GM23338 (cell line): Measurements from ENCODE around the gene MAPK14. TPM values are rescaled to one million over a fixed set of nuclear protein-coding genes. Genes with fewer than 3 reads are reported as not detected.
A peak's percentile ranks its signal among the peaks of the same experiment; 100 is the strongest.

Experiments used
- ATAC-seq: fragments of 200-7000 bp; cut with Tn5 transposase; 3 replicates; pipeline ENCODE4 v1.9.1; 2020
- DNase-seq: peaks from one replicate; pipeline ENCODE4 v3.0.0-alpha.2; 2015; ENCODE audit warnings: low spot score
- H2AFZ ChIP-seq: fragments of 200-600 bp; sonication (generic); 2 replicates; pipeline ENCODE4 v1.8.0; 2016; ENCODE audit warnings: antibody characterized with exemption, mild to moderate bottlenecking, moderate library complexity
- H3F3A ChIP-seq: fragments of 200-600 bp; sonication (generic); replicated peaks from 2 replicates; pipeline ENCODE4 v1.8.0; 2017; ENCODE audit warnings: antibody characterized with exemption, mixed run types, low read depth
- H3K27ac ChIP-seq: fragments of 200-600 bp; sonication (generic); 2 replicates; pipeline ENCODE4 v1.6.1; 2016; ENCODE audit warnings: low read depth
- H3K27me3 ChIP-seq: fragments of 200-600 bp; sonication (generic); 2 replicates; pipeline ENCODE4 v1.8.0; 2016; ENCODE audit warnings: mild to moderate bottlenecking, mixed run types, moderate library complexity; ENCODE audit not compliant: insufficient read depth
- H3K36me3 ChIP-seq: fragments of 200-600 bp; sonication (generic); 2 replicates; pipeline ENCODE4 v1.8.0; 2016; ENCODE audit warnings: mild to moderate bottlenecking; ENCODE audit not compliant: insufficient read depth
- H3K4me1 ChIP-seq: fragments of 200-600 bp; sonication (generic); 2 replicates; pipeline ENCODE4 v1.8.0; 2016; ENCODE audit warnings: mild to moderate bottlenecking, moderate library complexity; ENCODE audit not compliant: insufficient read depth
- H3K4me2 ChIP-seq: fragments of 200-600 bp; sonication (generic); 2 replicates; pipeline ENCODE4 v1.7.1; 2017; ENCODE audit warnings: mixed run types
- H3K4me3 ChIP-seq: fragments of 200-600 bp; sonication (generic); 2 replicates; pipeline ENCODE4 v1.6.1; 2016; ENCODE audit warnings: mixed run types
- H3K79me2 ChIP-seq: fragments of 200-600 bp; sonication (generic); replicated peaks from 2 replicates; pipeline ENCODE4 v1.8.0; 2017; ENCODE audit warnings: mild to moderate bottlenecking; ENCODE audit not compliant: insufficient read depth
- H3K9me2 ChIP-seq: fragments of 200-600 bp; sonication (generic); 2 replicates; pipeline ENCODE4 v1.8.0; 2017; ENCODE audit not compliant: insufficient read depth
- H4K20me1 ChIP-seq: fragments of 200-600 bp; sonication (generic); replicated peaks from 2 replicates; pipeline ENCODE4 v1.8.0; 2017; ENCODE audit warnings: mild to moderate bottlenecking; ENCODE audit not compliant: insufficient read depth
- H3K27ac Mint-ChIP-seq: 2 replicates; pipeline ENCODE4 v1.8.0; 2020; ENCODE audit warnings: inconsistent platforms, mild to moderate bottlenecking, moderate library complexity, mixed read lengths
- H3K27me3 Mint-ChIP-seq: 3 replicates; pipeline ENCODE4 v1.8.0; 2022; ENCODE audit warnings: low read depth, mild to moderate bottlenecking, moderate library complexity, mixed read lengths, inconsistent platforms; ENCODE audit not compliant: insufficient read depth, poor library complexity
- H3K36me3 Mint-ChIP-seq: 3 replicates; pipeline ENCODE4 v1.8.0; 2021; ENCODE audit warnings: low read depth, mild to moderate bottlenecking, inconsistent platforms, moderate library complexity, mixed read lengths
- H3K4me1 Mint-ChIP-seq: 3 replicates; pipeline ENCODE4 v1.8.0; 2020; ENCODE audit warnings: mild to moderate bottlenecking, inconsistent platforms, mixed read lengths
- H3K4me3 Mint-ChIP-seq: 3 replicates; pipeline ENCODE4 v1.8.0; 2021; ENCODE audit warnings: moderate library complexity, mild to moderate bottlenecking, inconsistent platforms, mixed read lengths
- H3K9me3 Mint-ChIP-seq: 3 replicates; pipeline ENCODE4 v1.8.0; 2020; ENCODE audit warnings: moderate library complexity, mild to moderate bottlenecking, inconsistent platforms, mixed read lengths
- CREB1 ChIP-seq: fragments of 250-450 bp; sonication (Bioruptor Pico); IDR thresholded peaks from 2 replicates; pipeline ENCODE4 v1.5.0; 2020; ENCODE audit warnings: low read depth, mild to moderate bottlenecking, moderate library complexity
- EZH2 ChIP-seq: fragments of 200-600 bp; sonication (generic); IDR thresholded peaks from one replicate; pipeline ENCODE4 v1.8.0; 2017; ENCODE audit warnings: antibody characterized with exemption, mild to moderate bottlenecking, low read depth; ENCODE audit not compliant: unreplicated experiment
- EZH2phosphoT487 ChIP-seq: fragments of 200-600 bp; sonication (generic); IDR thresholded peaks from one replicate; pipeline ENCODE4 v1.8.1; 2018; ENCODE audit warnings: antibody characterized with exemption; ENCODE audit not compliant: unreplicated experiment
- JUNB ChIP-seq: IDR thresholded peaks from one replicate; pipeline ENCODE4 v1.6.1; 2016; ENCODE audit warnings: antibody characterized with exemption; ENCODE audit not compliant: unreplicated experiment
- NANOG ChIP-seq: IDR thresholded peaks from 2 replicates; pipeline ENCODE4 v1.6.1; 2016; ENCODE audit warnings: antibody characterized with exemption, borderline replicate concordance
- POLR2AphosphoS5 ChIP-seq: IDR thresholded peaks from 2 replicates; pipeline ENCODE4 v1.6.1; 2016; ENCODE audit warnings: antibody characterized with exemption, low read depth
- ZNF114 ChIP-seq: fragments of 250-450 bp; sonication (Bioruptor Pico); IDR thresholded peaks from 2 replicates; pipeline ENCODE4 v1.5.0; 2020; ENCODE audit warnings: mild to moderate bottlenecking, moderate library complexity
- polyA plus RNA-seq: library from polyadenylated mRNA; unstranded; fragments of >200 nt; fragmentation: Nextera tagmentation; extraction: Ambion mirVana; gene quantifications from 2 replicates; pipeline ENCODE4 v1.2.1, GENCODE V29; 2016
- total RNA-seq: library from RNA; depleted of rRNA; stranded (reverse); fragments of >200 nt; shearing (Covaris generic); gene quantifications from 2 replicates; pipeline ENCODE4 v1.2.3, GENCODE V29; 2014
- TF ChIP-seq, protein P1 (sequence below): IDR thresholded peaks from 2 replicates; pipeline ENCODE4 v1.6.1; 2016; ENCODE audit warnings: antibody characterized with exemption
- TF ChIP-seq, protein P2 (sequence below), 2 experiments: fragments of 200-600 bp in 1 of 2; sonication (generic) in 1 of 2; conservative IDR thresholded peaks; 2 replicates each; pipeline versions ENCODE4 v1.5.1 to v1.6.1; 2016 to 2017; ENCODE audit warnings: antibody characterized with exemption in 2 of 2, low read depth in 2 of 2, mild to moderate bottlenecking in 2 of 2, moderate library complexity in 1 of 2
- TF ChIP-seq, protein P3 (sequence below): IDR thresholded peaks from one replicate; pipeline ENCODE4 v1.6.1; 2018; ENCODE audit warnings: antibody characterized with exemption; ENCODE audit not compliant: unreplicated experiment

Gene MAPK14
- total and polyA plus RNA-seq, 2 experiments from 2014 or later, result 8.8 to 44.5 TPM

DNA sequence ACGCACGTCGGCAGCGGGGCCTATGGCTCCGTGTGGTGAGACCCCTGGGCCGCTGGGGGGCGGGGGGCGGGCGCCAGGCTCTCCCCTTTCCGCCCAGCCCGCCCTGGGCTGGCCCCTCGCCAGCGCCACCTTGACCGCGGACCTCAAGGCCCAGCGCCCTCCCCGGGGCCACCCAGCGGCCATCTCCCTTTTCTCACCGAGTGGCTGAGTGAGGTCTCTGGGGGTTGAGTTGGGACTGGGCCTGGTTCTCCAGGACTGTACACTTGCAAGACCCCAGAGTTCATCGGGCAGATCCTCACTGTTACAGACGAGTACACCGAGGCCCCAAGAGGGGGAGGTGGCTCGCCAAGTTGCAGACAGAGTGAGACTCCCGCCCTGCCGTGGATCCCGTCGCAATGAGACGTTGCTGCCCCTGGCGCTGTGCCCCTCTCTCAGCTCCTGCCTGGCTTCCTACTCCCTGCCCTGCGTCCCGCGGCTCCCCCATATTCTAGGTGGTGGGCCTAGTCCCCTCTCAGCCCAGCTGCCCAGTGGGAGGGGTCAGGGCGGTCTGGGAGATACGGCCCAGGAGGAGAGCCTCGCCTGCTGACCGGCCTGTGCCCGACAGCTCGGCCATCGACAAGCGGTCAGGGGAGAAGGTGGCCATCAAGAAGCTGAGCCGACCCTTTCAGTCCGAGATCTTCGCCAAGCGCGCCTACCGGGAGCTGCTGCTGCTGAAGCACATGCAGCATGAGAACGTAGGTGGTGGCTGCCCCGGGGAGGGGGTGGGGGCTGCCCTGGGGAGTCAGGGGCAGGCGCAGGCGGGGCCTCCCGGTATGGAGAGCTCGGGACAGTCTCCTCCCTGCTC, 103.3 kb downstream of the MAPK14 start:
- Histone ChIP-seq H3K4me3 (peak overlapping the region; percentile 66), H2AFZ (peak overlapping the region; percentile 95), H3K27me3 (peaks cover 14% of the 10 kb centered on the region; the same call in 1 of the 2 replicates), H3F3A (no peaks in the 10 kb centered on the region), H4K20me1 (no peaks in the 10 kb centered on the region), H3K4me1 (peaks cover 23% of the 10 kb centered on the region), H3K4me2 (peak overlapping the region; percentile 90), H3K79me2 (no peaks in the 10 kb centered on the region), H3K9me2 (no peaks in the 10 kb centered on the region), H3K27ac (no peak overlapping the region), H3K36me3 (no peaks in the 10 kb centered on the region)
- DNase-seq (peak; percentile 65), ATAC-seq (peak; percentile 61)
- TF ChIP-seq, protein P1, sequence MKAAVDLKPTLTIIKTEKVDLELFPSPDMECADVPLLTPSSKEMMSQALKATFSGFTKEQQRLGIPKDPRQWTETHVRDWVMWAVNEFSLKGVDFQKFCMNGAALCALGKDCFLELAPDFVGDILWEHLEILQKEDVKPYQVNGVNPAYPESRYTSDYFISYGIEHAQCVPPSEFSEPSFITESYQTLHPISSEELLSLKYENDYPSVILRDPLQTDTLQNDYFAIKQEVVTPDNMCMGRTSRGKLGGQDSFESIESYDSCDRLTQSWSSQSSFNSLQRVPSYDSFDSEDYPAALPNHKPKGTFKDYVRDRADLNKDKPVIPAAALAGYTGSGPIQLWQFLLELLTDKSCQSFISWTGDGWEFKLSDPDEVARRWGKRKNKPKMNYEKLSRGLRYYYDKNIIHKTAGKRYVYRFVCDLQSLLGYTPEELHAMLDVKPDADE, result no peak
- peak; percentile 10 for TF ChIP-seq POLR2AphosphoS5
- TF ChIP-seq JUNB, result no peak
- TF ChIP-seq ZNF114, result no peak
- no peak for TF ChIP-seq CREB1 (CRISPR knock-in tag)
- TF ChIP-seq, protein P2, sequence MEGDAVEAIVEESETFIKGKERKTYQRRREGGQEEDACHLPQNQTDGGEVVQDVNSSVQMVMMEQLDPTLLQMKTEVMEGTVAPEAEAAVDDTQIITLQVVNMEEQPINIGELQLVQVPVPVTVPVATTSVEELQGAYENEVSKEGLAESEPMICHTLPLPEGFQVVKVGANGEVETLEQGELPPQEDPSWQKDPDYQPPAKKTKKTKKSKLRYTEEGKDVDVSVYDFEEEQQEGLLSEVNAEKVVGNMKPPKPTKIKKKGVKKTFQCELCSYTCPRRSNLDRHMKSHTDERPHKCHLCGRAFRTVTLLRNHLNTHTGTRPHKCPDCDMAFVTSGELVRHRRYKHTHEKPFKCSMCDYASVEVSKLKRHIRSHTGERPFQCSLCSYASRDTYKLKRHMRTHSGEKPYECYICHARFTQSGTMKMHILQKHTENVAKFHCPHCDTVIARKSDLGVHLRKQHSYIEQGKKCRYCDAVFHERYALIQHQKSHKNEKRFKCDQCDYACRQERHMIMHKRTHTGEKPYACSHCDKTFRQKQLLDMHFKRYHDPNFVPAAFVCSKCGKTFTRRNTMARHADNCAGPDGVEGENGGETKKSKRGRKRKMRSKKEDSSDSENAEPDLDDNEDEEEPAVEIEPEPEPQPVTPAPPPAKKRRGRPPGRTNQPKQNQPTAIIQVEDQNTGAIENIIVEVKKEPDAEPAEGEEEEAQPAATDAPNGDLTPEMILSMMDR (conservative IDR thresholded peaks at IDR 0.05; ENCODE audit: low read depth in 2 of 2), result peak; percentile 16 to 28; a peak in 1 of 4 replicates
- H3K27me3 Mint-ChIP-seq, result peaks cover 10% of the 10 kb centered on the region
- H3K27ac Mint-ChIP-seq, result no peak overlapping the region
- peak overlapping the region; percentile 72 for H3K4me3 Mint-ChIP-seq
- H3K4me1 Mint-ChIP-seq, result peaks cover 31% of the 10 kb centered on the region
- H3K9me3 Mint-ChIP-seq, result peaks cover 2% of the 10 kb centered on the region; the same call in 1 of the 3 replicates
- no peaks in the 10 kb centered on the region for H3K36me3 Mint-ChIP-seq

DNA sequence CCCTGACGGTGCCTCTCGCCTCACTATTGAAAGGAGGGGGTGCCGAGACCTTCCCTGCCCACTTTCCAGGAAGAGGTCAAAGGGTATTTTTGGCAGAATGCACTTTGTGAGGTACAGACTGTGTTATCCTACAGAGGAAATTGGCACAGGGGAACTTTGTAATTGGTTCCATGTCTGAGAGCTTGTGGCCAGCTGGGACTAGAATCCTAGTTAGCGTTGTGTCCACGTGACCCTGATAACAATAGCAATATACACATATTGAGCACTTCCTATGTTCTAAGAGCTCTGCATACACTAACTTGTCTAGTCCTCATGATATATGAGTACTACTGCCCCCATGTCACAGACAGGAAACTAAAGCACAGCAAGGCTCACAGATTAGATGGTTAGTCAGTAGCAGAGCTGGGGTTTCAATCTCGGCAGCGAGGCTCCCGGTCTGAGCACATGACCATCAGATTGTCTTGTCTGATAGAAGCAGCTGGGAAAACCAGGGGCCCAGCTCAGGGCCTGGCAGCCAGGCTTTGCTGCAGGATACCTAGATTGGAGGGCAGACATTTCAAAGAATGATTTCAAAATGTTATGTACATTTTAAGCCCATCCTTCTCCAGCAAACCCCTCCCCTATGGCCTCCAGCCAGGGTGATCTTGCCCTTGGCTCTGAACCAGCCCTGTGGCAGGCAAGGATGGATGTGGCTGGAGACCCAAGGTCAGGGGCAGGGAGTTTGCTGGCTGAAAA, 104.1 kb downstream of the MAPK14 start:
- Histone ChIP-seq H3K4me1 (peaks cover 23% of the 10 kb centered on the region), H3F3A (no peaks in the 10 kb centered on the region), H3K36me3 (no peaks in the 10 kb centered on the region), H3K4me3 (peak overlapping the region; percentile 66), H4K20me1 (no peaks in the 10 kb centered on the region), H3K4me2 (peak overlapping the region; percentile 90), H3K27me3 (peaks cover 14% of the 10 kb centered on the region; the same call in 1 of the 2 replicates), H3K9me2 (no peaks in the 10 kb centered on the region), H3K79me2 (no peaks in the 10 kb centered on the region), H2AFZ (peak overlapping the region; percentile 95), H3K27ac (no peak overlapping the region)
- DNase-seq, result no peak
- Mint-ChIP-seq H3K27ac (no peak overlapping the region), H3K27me3 (peaks cover 10% of the 10 kb centered on the region), H3K9me3 (peaks cover 2% of the 10 kb centered on the region; the same call in 1 of the 3 replicates), H3K4me1 (peaks cover 31% of the 10 kb centered on the region), H3K36me3 (no peaks in the 10 kb centered on the region), H3K4me3 (peak overlapping the region; percentile 45; the same call in 2 of the 3 replicates)
- ATAC-seq, result no peak
- TF ChIP-seq EZH2, result no peak
- TF ChIP-seq, protein P3, sequence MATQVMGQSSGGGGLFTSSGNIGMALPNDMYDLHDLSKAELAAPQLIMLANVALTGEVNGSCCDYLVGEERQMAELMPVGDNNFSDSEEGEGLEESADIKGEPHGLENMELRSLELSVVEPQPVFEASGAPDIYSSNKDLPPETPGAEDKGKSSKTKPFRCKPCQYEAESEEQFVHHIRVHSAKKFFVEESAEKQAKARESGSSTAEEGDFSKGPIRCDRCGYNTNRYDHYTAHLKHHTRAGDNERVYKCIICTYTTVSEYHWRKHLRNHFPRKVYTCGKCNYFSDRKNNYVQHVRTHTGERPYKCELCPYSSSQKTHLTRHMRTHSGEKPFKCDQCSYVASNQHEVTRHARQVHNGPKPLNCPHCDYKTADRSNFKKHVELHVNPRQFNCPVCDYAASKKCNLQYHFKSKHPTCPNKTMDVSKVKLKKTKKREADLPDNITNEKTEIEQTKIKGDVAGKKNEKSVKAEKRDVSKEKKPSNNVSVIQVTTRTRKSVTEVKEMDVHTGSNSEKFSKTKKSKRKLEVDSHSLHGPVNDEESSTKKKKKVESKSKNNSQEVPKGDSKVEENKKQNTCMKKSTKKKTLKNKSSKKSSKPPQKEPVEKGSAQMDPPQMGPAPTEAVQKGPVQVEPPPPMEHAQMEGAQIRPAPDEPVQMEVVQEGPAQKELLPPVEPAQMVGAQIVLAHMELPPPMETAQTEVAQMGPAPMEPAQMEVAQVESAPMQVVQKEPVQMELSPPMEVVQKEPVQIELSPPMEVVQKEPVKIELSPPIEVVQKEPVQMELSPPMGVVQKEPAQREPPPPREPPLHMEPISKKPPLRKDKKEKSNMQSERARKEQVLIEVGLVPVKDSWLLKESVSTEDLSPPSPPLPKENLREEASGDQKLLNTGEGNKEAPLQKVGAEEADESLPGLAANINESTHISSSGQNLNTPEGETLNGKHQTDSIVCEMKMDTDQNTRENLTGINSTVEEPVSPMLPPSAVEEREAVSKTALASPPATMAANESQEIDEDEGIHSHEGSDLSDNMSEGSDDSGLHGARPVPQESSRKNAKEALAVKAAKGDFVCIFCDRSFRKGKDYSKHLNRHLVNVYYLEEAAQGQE, result no peak
- TF ChIP-seq ZNF114, result no peak
- no peak for TF ChIP-seq EZH2phosphoT487
- no peak for TF ChIP-seq JUNB
- TF ChIP-seq NANOG, result no peak
- TF ChIP-seq CREB1 (CRISPR knock-in tag), result no peak
